ENCODE data around the gene CROCC.

CROCC gene

GRCh38 chr1:16969057-16969611 lies 47.4 kb downstream of the CROCC start:
- DNase-seq (ENCODE audit: low read depth): no peak

- no peak for DNase-seq (ENCODE audit: low read depth)
Measured at GRCh38 chr1:16969651-16970050, 47.9 kb downstream of the CROCC start.

GRCh38 chr1:16970132-16970910 lies 48.6 kb downstream of the CROCC start:
- DNase-seq (ENCODE audit: low read depth): no peak

- DNase-seq (ENCODE audit: low read depth): no peak
Measured at GRCh38 chr1:16971341-16972188, 49.8 kb downstream of the CROCC start.

GRCh38 chr1:16972189-16972895 lies 50.6 kb downstream of the CROCC start:
- DNase-seq (ENCODE audit: low read depth): no peak

- no peak for DNase-seq (ENCODE audit: low read depth)
Measured at GRCh38 chr1:16973215-16973614, 51.5 kb downstream of the CROCC start.

GRCh38 chr1:16975211-16975610 lies 53.5 kb downstream of the CROCC start:
- no peak for DNase-seq (ENCODE audit: low read depth)

- DNase-seq (ENCODE audit: low read depth): no peak
Measured at GRCh38 chr1:16975838-16976237, 54.1 kb downstream of the CROCC start.

GRCh38 chr1:16976966-16977365 lies 55.2 kb downstream of the CROCC start:
- no peak for DNase-seq (ENCODE audit: low read depth)

GRCh38 chr1:16977377-16977776 lies 55.6 kb downstream of the CROCC start:
- no peak for DNase-seq (ENCODE audit: low read depth)

- no peak for DNase-seq (ENCODE audit: low read depth)
Measured at GRCh38 chr1:16978139-16978538, 56.4 kb downstream of the CROCC start.

- DNase-seq (ENCODE audit: low read depth): no peak
Measured at GRCh38 chr1:16978567-16979474, 57.1 kb downstream of the CROCC start.

- DNase-seq (ENCODE audit: low read depth): no peak
Measured at GRCh38 chr1:16979475-16980327, 58.0 kb downstream of the CROCC start.

GRCh38 chr1:16980473-16981268 lies 58.9 kb downstream of the CROCC start, which contains the start of gene MFAP2:
TSS of gene MFAP2 (minus strand) at chr1:16980620. CDS start at chr1:16978273, 2,347 bp downstream.
- DNase-seq (ENCODE audit: low read depth): no peak

GRCh38 chr1:16981269-16981849 lies 59.6 kb downstream of the CROCC start:
- DNase-seq (ENCODE audit: low read depth): no peak

GRCh38 chr1:16982902-16983301 lies 61.2 kb downstream of the CROCC start:
- no peak for DNase-seq (ENCODE audit: low read depth)

- no peak for DNase-seq (ENCODE audit: low read depth)
Measured at GRCh38 chr1:16983649-16984048, 61.9 kb downstream of the CROCC start.

GRCh38 chr1:16984717-16985116 lies 63.0 kb downstream of the CROCC start:
- no peak for DNase-seq (ENCODE audit: low read depth)

GRCh38 chr1:16986113-16986512 lies 64.4 kb downstream of the CROCC start:
- DNase-seq (ENCODE audit: low read depth): no peak
